GM21737 (cell line): Measurements from ENCODE around the gene GFY.
"Not testable (repeated sequence)": the region's sequence is repeated elsewhere in the genome, so short reads cannot be mapped to it uniquely, and the experiment has no call there.

Experiments
- ATAC-seq: cut with Tn5 transposase; IDR thresholded peaks from one replicate; pipeline ENCODE4 v1.9.1; 2021; ENCODE audit warnings: mild to moderate bottlenecking, moderate library complexity; ENCODE audit not compliant: unreplicated experiment

GFY gene

DNA sequence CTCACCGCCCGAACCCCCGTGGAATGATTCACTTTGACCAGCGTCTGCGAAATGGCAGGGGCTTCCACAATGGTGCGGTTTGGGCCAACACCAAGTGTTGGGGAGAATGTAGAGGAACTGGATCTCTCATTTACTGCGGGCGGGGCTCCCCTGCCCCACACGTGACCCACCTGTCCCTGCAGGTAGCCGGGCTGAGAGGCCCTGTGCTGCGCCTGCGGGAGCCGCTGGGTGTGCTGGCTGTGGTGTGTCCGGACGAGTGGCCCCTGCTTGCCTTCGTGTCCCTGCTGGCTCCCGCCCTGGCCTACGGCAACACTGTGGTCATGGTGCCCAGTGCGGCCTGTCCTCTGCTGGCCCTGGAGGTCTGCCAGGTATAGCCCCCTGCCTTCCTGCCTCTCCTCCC, 43.0 kb downstream of the GFY start:
- ATAC-seq: no peak

- peak; percentile 51 for ATAC-seq
Measured at GRCh38 chr19:49468746-49469447, 43.7 kb downstream of the GFY start.

DNA sequence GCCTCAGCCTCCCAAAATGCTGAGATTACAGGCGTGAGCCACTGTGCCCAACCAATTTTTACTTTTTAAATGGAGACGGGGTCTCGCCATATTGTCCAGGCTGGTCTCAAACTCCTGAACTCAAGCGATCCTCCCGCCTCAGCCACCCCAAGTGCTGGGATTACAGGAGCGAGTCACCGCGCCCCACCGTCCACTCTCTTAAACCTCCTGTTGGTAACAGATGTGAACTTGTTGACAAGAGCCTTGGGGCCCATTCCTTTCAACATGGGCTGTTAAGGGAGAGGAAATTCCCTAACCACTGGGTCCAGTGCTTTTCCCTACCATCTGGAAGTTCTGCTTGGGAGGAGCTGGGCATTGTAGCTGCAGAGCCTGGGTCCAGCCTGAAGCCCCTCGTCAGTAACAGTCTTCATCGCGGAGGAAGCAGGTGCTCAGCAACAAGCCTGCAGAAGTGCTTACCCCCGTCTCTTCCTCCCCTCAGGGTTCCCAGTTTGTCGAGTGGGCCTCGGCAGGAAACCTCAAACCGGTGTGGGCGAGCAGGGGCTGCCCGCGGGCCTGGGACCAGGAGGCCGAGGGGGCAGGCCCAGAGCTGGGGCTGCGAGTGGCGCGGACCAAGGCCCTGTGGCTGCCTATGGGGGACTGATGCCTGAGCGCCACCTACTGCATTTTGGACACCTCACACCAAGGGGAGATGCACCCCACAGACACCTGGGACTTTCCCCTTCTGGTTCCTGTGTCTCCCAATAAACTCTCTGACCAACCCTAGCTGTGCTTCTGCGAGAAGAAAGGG, 44.8 kb downstream of the GFY start:
- peak; percentile 46 for ATAC-seq

DNA sequence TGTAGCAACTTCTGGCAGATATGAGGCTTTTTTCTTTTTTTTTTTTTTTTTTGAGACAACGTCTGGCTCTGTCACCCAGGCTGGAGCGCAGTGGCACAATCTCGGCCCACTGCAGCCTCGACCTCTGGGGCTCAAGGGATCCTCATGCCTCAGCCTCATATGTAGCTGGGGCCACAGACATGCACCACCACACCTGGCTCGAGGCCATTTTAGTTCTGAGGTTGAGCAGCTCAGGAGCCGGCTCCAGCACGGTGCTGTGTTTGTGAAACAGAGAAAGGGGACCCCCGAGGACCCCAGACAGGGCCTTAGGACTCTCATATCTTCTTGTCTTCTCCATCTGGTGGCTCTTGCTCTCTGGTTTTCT, 45.4 kb downstream of the GFY start:
- no peak for ATAC-seq

GRCh38 chr19:49472936-49473335, 47.7 kb downstream of the GFY start:
- ATAC-seq: no peak

GRCh38 chr19:49473501-49473867, 48.3 kb downstream of the GFY start:
- not testable (repeated sequence) for ATAC-seq

- peak; percentile 50 for ATAC-seq
Measured at GRCh38 chr19:49473868-49474541, 48.8 kb downstream of the GFY start, which contains the start of gene FLT3LG. TSS of gene FLT3LG (plus strand) at chr19:49474215. CDS start at chr19:49474640, 425 bp downstream.

DNA sequence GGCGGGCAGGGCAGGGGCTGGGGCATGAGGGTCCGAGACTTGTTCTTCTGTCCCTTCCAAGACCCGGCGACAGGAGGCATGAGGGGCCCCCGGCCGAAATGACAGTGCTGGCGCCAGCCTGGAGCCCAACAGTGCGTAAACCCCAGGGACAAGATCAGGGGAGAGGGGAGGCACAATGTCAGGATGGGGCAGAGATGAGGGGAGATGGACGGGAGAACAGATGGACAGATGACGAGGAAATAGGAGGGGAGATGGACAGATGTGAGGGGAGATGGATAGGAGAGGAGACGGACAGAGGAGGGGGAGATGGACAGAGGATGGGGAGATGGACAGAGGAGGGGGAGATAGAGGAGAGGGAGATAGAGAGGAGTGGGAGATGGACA, 49.3 kb downstream of the GFY start:
- no peak for ATAC-seq

- no peak for ATAC-seq
Measured at GRCh38 chr19:49475191-49475917, 50.2 kb downstream of the GFY start.

DNA sequence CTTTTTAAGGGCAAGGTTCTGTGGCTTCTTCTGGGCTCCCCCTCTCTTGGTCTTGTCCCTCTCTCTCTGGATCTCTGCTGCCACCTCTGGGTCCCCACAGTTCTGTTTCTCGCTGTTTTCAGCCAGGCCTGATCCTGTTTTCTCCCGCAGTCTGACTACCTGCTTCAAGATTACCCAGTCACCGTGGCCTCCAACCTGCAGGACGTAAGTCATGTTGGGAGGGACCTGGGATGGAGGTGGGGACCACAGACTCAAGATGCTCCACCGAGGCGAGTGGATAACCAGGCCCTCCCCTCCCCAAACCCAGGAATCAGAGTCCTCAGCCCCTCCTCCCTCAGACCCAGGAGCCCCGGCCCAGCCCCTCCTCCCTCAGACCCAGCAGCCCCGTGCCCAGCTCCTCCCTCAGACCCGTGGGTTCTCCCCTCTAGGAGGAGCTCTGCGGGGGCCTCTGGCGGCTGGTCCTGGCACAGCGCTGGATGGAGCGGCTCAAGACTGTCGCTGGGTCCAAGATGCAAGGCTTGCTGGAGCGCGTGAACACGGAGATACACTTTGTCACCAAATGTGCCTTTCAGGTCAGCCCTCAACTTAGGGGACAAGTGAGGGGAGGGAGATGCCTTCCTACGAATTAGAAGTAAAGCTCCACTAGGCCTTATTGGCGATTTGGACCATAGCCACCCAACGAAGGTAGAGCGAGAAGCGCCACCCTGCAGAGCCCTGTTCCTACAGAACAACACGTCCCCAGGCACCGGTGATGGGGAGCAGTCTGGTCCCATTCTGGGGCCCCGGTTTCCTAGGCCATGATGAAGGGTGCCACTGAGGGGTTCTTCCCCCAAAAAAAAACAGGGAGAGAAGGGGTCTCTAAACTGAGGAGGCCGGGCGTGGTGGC, 51.0 kb downstream of the GFY start:
- no peak for ATAC-seq
